22Rv1 (cell line): Measurements from ENCODE around the gene WFIKKN1.

Experiments used
- ZFX ChIP-seq: fragments of 450-650 bp; IDR thresholded peaks from 2 replicates; pipeline ENCODE4 v1.6.1; 2017; ENCODE audit warnings: antibody characterized with exemption, borderline replicate concordance
- TF ChIP-seq, protein P1 (sequence below): fragments of 450-650 bp; IDR thresholded peaks from 2 replicates; pipeline ENCODE4 v1.5.1; 2017; ENCODE audit warnings: mild to moderate bottlenecking

DNA sequence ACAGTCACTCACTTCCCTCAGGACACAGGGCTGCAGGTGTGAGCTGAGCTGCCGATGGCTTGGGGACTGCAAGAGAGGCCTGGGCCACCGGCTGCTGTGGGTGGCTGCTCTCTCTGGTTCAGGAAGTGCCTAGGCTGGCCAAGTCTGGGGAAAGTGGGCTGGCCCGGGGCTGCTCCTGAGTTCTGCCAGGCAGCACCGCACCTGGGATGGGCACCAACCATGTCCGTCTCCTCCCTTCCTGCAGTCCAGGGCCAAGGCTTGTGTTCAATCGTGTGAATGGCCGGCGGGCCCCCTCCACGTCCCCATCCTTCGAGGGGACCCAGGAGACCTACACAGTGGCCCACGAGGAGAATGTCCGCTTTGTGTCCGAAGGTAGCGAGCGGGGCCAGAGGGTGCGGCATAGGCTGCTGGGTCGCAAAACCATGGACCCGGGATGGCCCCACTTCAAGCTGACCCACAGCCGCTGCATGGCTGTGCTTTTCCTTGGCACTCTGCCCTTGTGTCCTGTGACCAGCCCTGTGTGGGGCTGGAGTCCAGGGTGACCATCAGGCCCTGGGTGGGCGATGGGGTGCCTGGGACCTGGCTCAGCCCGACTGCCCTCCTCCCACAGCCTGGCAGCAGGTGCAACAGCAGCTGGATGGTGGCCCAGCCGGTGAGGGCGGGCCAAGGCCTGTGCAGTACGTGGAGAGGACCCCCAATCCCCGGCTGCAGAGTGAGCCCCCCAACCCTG lies 16.6 kb downstream of the WFIKKN1 start:
- TF ChIP-seq, protein P1, sequence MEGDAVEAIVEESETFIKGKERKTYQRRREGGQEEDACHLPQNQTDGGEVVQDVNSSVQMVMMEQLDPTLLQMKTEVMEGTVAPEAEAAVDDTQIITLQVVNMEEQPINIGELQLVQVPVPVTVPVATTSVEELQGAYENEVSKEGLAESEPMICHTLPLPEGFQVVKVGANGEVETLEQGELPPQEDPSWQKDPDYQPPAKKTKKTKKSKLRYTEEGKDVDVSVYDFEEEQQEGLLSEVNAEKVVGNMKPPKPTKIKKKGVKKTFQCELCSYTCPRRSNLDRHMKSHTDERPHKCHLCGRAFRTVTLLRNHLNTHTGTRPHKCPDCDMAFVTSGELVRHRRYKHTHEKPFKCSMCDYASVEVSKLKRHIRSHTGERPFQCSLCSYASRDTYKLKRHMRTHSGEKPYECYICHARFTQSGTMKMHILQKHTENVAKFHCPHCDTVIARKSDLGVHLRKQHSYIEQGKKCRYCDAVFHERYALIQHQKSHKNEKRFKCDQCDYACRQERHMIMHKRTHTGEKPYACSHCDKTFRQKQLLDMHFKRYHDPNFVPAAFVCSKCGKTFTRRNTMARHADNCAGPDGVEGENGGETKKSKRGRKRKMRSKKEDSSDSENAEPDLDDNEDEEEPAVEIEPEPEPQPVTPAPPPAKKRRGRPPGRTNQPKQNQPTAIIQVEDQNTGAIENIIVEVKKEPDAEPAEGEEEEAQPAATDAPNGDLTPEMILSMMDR: no peak
- TF ChIP-seq ZFX: no peak
